Astrocyte (in vitro differentiated cells and primary cell): ENCODE data around the gene OR5AS1.

Experiments used
- EZH2 ChIP-seq: IDR thresholded peaks from 2 replicates; pipeline ENCODE4 v1.6.1; 2012; ENCODE audit warnings: mild to moderate bottlenecking, low read length, inconsistent platforms; ENCODE audit not compliant: insufficient read depth
- TF ChIP-seq, protein P1 (sequence below): IDR thresholded peaks from 2 replicates; pipeline ENCODE4 v1.5.1; 2011; ENCODE audit warnings: low read depth, mild to moderate bottlenecking, inconsistent platforms, low read length, moderate library complexity; ENCODE audit not compliant: insufficient read depth

DNA sequence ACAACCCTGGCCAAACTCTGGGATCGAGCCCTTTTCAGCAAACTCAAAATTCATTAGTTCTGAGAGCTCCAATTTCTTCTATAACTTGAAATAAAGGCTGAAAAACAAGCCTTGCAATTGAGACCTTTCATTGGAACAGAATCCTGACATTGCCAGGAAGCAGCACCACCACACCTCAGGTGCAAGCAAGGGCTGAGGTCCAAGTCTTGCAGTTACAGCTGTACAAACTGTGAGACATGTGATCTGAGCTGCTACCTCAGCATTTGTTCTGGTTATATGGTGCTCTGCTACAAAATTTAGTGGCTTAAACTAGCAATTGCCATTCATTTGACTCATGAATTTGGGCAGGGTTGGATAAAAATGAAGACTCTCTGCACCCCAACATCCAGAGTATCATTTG is 18.1 kb downstream of the OR5AS1 start:
- TF ChIP-seq, protein P1, sequence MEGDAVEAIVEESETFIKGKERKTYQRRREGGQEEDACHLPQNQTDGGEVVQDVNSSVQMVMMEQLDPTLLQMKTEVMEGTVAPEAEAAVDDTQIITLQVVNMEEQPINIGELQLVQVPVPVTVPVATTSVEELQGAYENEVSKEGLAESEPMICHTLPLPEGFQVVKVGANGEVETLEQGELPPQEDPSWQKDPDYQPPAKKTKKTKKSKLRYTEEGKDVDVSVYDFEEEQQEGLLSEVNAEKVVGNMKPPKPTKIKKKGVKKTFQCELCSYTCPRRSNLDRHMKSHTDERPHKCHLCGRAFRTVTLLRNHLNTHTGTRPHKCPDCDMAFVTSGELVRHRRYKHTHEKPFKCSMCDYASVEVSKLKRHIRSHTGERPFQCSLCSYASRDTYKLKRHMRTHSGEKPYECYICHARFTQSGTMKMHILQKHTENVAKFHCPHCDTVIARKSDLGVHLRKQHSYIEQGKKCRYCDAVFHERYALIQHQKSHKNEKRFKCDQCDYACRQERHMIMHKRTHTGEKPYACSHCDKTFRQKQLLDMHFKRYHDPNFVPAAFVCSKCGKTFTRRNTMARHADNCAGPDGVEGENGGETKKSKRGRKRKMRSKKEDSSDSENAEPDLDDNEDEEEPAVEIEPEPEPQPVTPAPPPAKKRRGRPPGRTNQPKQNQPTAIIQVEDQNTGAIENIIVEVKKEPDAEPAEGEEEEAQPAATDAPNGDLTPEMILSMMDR, result no peak
- TF ChIP-seq EZH2, result no peak
